Peyer's patch (tissue), 4 donors: ENCODE measurements around the gene RERE. TPM values are rescaled to one million over a fixed set of nuclear protein-coding genes. Genes with fewer than 3 reads are reported as not detected.

Experiments
- DNase-seq, 3 donors: peaks; one replicate each; pipeline ENCODE4 v3.0.0-alpha.2; 2017 to 2019
- H3K27ac ChIP-seq, 4 donors: fragments of 200-600 bp; sonication (generic); one replicate each; pipeline ENCODE4 v1.5.1; 2016 to 2019
- H3K27me3 ChIP-seq, 2 donors: fragments of 200-600 bp; sonication (generic); one replicate each; pipeline ENCODE4 v1.5.1; 2019
- H3K36me3 ChIP-seq, 3 donors: fragments of 200-600 bp; sonication (generic); one replicate each; pipeline ENCODE4 v1.5.1; 2016 to 2019
- H3K4me1 ChIP-seq, 4 donors: fragments of 200-600 bp; sonication (generic); one replicate each; pipeline ENCODE4 v1.5.1; 2016 to 2019
- H3K4me3 ChIP-seq, 4 donors: fragments of 200-600 bp; sonication (generic); 1 replicate in 3 of 4; 2 replicates in 1 of 4; pipeline ENCODE4 v1.5.1; 2016 to 2019; ENCODE audit warnings: mild to moderate bottlenecking in 1 of 4
- H3K9me3 ChIP-seq, 4 donors: fragments of 200-600 bp; sonication (generic); one replicate each; pipeline ENCODE4 v1.5.1; 2016 to 2019; ENCODE audit warnings: mild to moderate bottlenecking in 1 of 4
- POLR2A ChIP-seq, 2 donors: fragments of 450-650 bp; IDR thresholded peaks; one replicate each; pipeline ENCODE4 v1.5.1; 2017; ENCODE audit warnings: antibody characterized with exemption in 2 of 2, mild to moderate bottlenecking in 2 of 2, moderate library complexity in 2 of 2
- total RNA-seq, 4 donors: library from RNA; depleted of rRNA; stranded (reverse); fragments of >200 nt; gene quantifications; one replicate each; pipeline ENCODE4 v1.1.0, GENCODE V29; 2016
- TF ChIP-seq, protein P1 (sequence below), 6 experiments: fragments of 450-650 bp in 4 of 6; fragments of 200-600 bp in 2 of 6; sonication (generic) in 1 of 6; IDR thresholded peaks; one replicate each; pipeline ENCODE4 v1.5.1; 2017 to 2019; ENCODE audit warnings: antibody characterized with exemption in 6 of 6, mild to moderate bottlenecking in 3 of 6, moderate library complexity in 1 of 6

The RERE gene
- total RNA-seq, 4 donors from 2014 or later = 98.5 to 528 (median 110) TPM

DNA sequence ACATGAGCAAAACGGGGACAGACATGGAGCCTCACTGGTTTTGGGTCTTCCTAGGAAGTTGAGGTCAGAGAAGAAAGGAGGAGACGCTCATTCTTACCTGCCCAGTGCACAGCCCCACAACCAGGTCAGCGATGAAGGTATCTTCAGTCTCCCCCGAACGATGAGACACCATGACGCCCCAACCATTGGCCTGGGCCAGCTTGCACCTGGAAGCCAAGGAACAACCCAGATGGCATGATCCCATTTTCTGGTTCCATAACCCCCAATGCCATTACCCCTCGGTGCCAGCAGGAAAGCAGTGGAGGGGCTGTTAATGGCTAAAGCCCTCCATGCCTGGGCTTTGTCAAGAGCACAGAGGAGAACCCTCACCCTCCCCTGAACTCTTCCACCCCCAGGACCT is 45.7 kb upstream of the RERE start:
- Histone ChIP-seq H3K36me3 (peaks cover 0 to 98% (median 0%) of the 10 kb centered on the region in 3 donors), H3K27ac (no peak overlapping the region), H3K27me3 (no peaks in the 10 kb centered on the region), H3K4me1 (peaks cover 0 to 12% (median 2%) of the 10 kb centered on the region in 4 donors), H3K9me3 (no peaks in the 10 kb centered on the region), H3K4me3 (no peak overlapping the region)
- TF ChIP-seq, protein P1, sequence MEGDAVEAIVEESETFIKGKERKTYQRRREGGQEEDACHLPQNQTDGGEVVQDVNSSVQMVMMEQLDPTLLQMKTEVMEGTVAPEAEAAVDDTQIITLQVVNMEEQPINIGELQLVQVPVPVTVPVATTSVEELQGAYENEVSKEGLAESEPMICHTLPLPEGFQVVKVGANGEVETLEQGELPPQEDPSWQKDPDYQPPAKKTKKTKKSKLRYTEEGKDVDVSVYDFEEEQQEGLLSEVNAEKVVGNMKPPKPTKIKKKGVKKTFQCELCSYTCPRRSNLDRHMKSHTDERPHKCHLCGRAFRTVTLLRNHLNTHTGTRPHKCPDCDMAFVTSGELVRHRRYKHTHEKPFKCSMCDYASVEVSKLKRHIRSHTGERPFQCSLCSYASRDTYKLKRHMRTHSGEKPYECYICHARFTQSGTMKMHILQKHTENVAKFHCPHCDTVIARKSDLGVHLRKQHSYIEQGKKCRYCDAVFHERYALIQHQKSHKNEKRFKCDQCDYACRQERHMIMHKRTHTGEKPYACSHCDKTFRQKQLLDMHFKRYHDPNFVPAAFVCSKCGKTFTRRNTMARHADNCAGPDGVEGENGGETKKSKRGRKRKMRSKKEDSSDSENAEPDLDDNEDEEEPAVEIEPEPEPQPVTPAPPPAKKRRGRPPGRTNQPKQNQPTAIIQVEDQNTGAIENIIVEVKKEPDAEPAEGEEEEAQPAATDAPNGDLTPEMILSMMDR (IDR thresholded peaks at IDR 0.05) = no peak
- no peak for TF ChIP-seq POLR2A (IDR thresholded peaks at IDR 0.05)
- DNase-seq = no peak

DNA sequence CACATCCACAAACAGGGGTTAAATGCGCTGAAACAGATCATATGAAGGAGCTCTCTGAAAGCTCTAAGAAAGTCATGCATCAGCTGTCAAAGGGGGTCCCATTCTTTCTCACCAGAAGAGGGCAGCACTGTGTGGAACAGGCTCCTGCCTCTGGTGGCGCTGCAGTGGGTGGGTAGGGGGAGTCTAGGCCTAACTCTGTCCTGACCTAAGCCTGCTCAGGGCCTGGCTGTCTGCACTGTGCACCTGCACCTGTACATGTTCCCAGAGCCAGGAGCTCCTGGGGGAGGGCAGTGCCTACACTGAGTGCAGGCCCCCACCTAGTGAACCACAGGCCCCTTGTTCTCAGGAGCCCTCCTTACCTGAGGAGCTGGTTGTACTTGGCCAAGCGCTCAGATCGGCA is 45.1 kb upstream of the RERE start:
- Histone ChIP-seq H3K4me3 (no peak overlapping the region), H3K4me1 (peaks cover 0 to 16% (median 2%) of the 10 kb centered on the region in 4 donors), H3K9me3 (no peaks in the 10 kb centered on the region), H3K36me3 (peaks cover 0 to 98% (median 0%) of the 10 kb centered on the region in 3 donors), H3K27me3 (no peaks in the 10 kb centered on the region), H3K27ac (no peak overlapping the region)
- no peak for TF ChIP-seq POLR2A (IDR thresholded peaks at IDR 0.05)
- TF ChIP-seq, protein P1 (IDR thresholded peaks at IDR 0.05) = peak in 5 of 6 experiments; percentile 10 to 44 (median 31)
- no peak for DNase-seq

DNA sequence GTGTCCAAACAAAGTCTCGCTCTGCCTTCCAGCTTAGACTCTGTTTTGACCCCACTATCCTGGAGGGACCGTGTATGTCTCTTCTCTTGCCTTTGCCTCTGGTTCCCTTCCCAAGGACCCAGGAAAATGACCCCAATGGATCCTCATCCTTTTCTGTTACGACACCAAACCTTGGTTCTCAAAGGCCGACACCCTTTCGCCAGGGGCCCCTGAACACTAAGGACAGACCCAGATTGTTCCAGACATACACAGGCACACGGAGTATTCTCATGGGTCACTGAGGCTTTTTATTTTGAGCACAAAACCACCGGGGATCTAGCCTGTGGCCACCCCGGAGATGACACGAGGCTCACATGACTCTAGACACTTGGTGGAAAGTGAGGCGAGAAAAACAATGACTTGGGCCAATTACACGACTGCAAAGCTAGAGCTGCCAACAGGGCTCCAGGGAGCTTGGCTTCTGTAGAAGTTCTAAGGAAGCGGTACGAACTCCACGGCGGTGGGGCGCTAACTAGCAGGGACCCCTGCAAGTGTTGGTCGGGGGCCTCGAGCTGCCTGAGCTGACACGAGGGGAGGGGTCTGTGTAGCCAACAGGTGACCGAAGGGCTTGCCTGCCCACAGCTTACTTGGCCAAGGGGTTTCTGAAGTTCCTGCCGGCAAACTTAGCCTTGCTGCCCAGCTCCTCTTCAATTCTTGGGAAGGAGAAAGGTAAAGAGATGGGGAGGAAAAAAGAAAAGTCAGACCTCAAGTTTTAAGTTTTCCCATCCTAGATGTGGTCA is 43.5 kb upstream of the RERE start:
- Histone ChIP-seq H3K4me1 (peaks cover 0 to 16% (median 2%) of the 10 kb centered on the region in 4 donors), H3K27ac (no peak overlapping the region), H3K4me3 (no peak overlapping the region), H3K36me3 (peaks cover 0 to 93% (median 0%) of the 10 kb centered on the region in 3 donors), H3K9me3 (no peaks in the 10 kb centered on the region), H3K27me3 (no peaks in the 10 kb centered on the region)
- TF ChIP-seq POLR2A (IDR thresholded peaks at IDR 0.05) = no peak
- TF ChIP-seq, protein P1 (IDR thresholded peaks at IDR 0.05) = no peak
- DNase-seq = no peak

DNA sequence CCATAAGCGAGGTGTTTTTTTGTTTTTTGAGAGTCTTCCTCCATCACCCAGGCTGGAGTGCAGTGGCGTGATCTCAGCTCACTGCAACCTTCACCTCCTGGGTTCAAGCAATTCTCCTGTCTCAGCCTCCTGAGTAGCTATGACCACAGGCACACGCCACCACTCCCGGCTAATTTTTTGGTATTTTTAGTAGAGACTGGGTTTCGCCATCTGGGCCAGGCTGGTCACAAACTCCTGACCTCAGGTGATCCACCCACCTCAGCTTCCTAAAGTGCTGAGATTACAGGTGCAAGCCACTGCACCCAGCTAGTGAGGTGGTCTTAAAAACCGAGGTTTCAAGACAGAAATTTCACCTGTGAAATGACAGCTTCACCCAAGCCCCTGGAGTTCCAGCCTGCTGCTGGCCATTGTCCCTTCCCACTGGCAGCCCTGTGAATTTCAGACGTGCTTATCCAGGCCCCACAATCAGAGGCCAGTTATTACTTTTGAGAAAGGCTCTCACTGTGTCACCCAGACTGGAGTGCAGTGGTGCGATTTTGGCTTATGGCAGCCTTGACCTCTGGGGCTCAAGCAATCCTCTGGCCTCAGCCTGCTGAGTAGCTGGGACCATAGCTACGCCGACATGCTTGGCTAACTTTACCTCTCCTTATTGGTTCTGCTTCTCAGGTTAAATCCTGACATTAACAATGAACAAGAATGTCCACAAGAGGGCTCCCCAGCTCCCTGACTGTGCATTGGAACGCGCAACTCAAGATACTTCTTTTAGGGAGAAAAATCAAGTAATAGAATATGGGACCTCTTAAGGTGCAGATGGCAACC is 41.7 kb upstream of the RERE start:
- Histone ChIP-seq H3K9me3 (no peaks in the 10 kb centered on the region), H3K27ac (peak overlapping the region in 2 of 4 donors; percentile 5 to 25), H3K27me3 (no peaks in the 10 kb centered on the region), H3K4me3 (no peak overlapping the region), H3K4me1 (peaks cover 0 to 16% (median 2%) of the 10 kb centered on the region in 4 donors), H3K36me3 (peaks cover 0 to 75% (median 0%) of the 10 kb centered on the region in 3 donors)
- TF ChIP-seq, protein P1 (IDR thresholded peaks at IDR 0.05) = peak; percentile 29 to 68 (median 64)
- TF ChIP-seq POLR2A (IDR thresholded peaks at IDR 0.05) = no peak
- DNase-seq = peak in 2 of 3 donors; percentile 39 to 61

DNA sequence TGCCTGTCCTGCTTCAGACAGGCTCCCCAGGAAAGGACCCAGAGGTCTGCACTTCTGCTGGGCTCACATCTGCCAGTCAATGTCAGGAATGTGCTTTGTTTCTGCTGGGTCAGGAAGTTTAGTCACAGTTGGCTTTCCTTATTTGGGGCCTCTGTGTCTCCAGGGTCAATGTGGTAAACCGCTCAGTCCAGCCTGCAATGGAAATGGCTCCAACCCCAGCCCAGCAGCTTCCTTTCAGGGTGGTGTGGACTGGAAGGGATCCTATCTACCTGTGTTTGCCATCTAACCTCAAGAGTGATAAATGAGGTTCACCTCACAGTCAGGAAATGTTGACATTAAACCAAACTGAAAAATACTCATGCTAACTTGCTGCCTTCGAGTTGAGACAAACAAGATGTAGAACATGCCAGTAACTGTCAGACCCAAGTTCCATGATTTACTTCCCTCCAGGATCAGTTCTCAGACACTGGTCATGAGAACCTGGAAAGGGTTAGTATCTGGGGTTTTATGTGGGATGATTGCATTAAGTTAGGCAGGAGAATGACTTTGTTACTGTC is 40.8 kb upstream of the RERE start:
- H3K4me1 ChIP-seq = peaks cover 0 to 16% (median 2%) of the 10 kb centered on the region in 4 donors
- peaks cover 0 to 66% (median 0%) of the 10 kb centered on the region in 3 donors for H3K36me3 ChIP-seq
- no peaks in the 10 kb centered on the region for H3K27me3 ChIP-seq
- no peak for TF ChIP-seq POLR2A (IDR thresholded peaks at IDR 0.05)
- TF ChIP-seq, protein P1 (IDR thresholded peaks at IDR 0.05) = no peak
- peak overlapping the region in 2 of 4 donors; percentile 7 to 25 for H3K27ac ChIP-seq
- no peak overlapping the region for H3K4me3 ChIP-seq
- DNase-seq = peak in 2 of 3 donors; percentile 39 to 55
- H3K9me3 ChIP-seq = no peaks in the 10 kb centered on the region
